Measurements from ENCODE around the gene CEMIP2. TPM values are rescaled to one million over a fixed set of nuclear protein-coding genes. Genes with fewer than 3 reads are reported as not detected.

The CEMIP2 gene
- polyA plus RNA-seq, 3 donors = 11.6 to 58.7 (median 21.4) TPM

DNA sequence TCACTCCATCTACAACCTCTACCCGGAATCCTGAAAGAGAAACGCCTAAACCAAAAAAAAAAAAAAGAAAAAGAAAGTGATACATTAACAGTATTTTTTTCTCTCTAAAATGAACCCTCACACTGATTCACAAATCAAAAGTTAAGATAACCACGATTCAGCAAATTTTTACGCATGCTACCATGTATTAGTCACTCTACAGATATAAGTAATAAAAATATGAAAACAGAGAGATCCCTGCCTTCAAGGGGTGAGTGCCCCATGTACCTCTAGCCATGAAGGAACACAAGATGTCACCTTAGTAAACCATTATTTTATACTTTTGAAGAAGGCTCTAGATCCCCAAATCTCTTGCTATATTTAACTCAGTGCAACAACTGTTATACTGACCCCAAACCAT lies 33.4 kb downstream of the CEMIP2 start:
- Histone ChIP-seq H3K27ac (ENCODE audit: low read depth in 1 of 2, low read length in 2 of 2) (no peak overlapping the region), H3K36me3 (replicated peaks in 1 of 2; ENCODE audit: control insufficient read depth in 1 of 2, insufficient read depth in 2 of 2, low read length in 2 of 2) (peaks cover 48 to 90% of the 10 kb centered on the region in 2 donors), H4K20me1 (ENCODE audit: insufficient read depth, low read length) (peaks cover 29% of the 10 kb centered on the region), H2AFZ (ENCODE audit: insufficient read depth, low read depth, low read length, poor library complexity, severe bottlenecking) (no peak overlapping the region), H3K4me2 (replicated peaks; ENCODE audit: extremely low read depth, low read length, poor library complexity, severe bottlenecking) (no peak overlapping the region), H3K79me2 (ENCODE audit: insufficient read depth, low read length) (no peaks in the 10 kb centered on the region), H3K27me3 (ENCODE audit: control insufficient read depth in 2 of 2, insufficient read depth in 2 of 2, low read length in 2 of 2) (no peaks in the 10 kb centered on the region), H3K9me3 (replicated peaks in 1 of 2; ENCODE audit: control insufficient read depth in 1 of 2, insufficient read depth in 1 of 2, low read length in 2 of 2) (no peaks in the 10 kb centered on the region), H3K9ac (ENCODE audit: insufficient read depth, low read length, poor library complexity, severe bottlenecking) (no peak overlapping the region), H3K4me3 (replicated peaks in 1 of 3; ENCODE audit: low read depth in 2 of 3, low read length in 3 of 3) (no peak overlapping the region), H3K4me1 (ENCODE audit: control insufficient read depth in 1 of 2, insufficient read depth in 2 of 2, low read length in 2 of 2) (peaks cover 3 to 11% of the 10 kb centered on the region in 2 donors)
- WGBS (ENCODE audit: insufficient coverage) = no CpG with 5 or more reads among the region's 4 CpGs
- no peak for DNase-seq
- Mint-ChIP-seq H3K27me3 (ENCODE audit: low read depth in 3 of 3) (no peaks in the 10 kb centered on the region), H3K36me3 (peaks cover 73 to 99% of the 10 kb centered on the region in 2 donors), H3K4me1 (peaks cover 10% of the 10 kb centered on the region), H3K27ac (peak overlapping the region in 1 of 7 donors; percentile 20), H3K9me3 (no peaks in the 10 kb centered on the region), H3K4me3 (no peak overlapping the region)
- intact Hi-C loops (cut with micrococcal nuclease) = no loop called here
- TF ChIP-seq, protein P1, sequence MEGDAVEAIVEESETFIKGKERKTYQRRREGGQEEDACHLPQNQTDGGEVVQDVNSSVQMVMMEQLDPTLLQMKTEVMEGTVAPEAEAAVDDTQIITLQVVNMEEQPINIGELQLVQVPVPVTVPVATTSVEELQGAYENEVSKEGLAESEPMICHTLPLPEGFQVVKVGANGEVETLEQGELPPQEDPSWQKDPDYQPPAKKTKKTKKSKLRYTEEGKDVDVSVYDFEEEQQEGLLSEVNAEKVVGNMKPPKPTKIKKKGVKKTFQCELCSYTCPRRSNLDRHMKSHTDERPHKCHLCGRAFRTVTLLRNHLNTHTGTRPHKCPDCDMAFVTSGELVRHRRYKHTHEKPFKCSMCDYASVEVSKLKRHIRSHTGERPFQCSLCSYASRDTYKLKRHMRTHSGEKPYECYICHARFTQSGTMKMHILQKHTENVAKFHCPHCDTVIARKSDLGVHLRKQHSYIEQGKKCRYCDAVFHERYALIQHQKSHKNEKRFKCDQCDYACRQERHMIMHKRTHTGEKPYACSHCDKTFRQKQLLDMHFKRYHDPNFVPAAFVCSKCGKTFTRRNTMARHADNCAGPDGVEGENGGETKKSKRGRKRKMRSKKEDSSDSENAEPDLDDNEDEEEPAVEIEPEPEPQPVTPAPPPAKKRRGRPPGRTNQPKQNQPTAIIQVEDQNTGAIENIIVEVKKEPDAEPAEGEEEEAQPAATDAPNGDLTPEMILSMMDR (IDR thresholded peaks at IDR 0.05) = no peak

DNA sequence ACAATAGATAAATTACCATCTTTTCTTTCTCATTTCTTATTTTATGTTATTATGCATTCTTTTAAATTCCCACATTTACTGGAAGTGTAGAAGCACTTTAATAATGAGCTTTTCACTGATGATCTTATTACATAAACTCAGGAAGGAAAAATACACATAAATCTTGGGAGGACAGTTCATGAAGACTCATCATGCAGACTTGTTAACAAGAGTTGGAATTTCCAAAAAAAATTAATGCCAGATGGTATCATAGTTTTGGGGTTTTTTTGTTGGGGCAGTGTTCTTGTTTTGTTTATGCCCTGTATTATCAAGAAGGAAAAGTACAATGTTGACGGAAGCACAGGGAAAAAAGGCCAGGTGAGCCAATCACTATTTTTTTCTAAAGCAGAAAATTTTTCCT lies 35.1 kb downstream of the CEMIP2 start:
- no CpG with 5 or more reads among the region's 1 CpG for WGBS (ENCODE audit: insufficient coverage)

More for the DNA sequence above, 35.1 kb downstream of the CEMIP2 start:
- peaks cover 57 to 90% of the 10 kb centered on the region in 2 donors for H3K36me3 ChIP-seq (replicated peaks in 1 of 2; ENCODE audit: control insufficient read depth in 1 of 2, insufficient read depth in 2 of 2, low read length in 2 of 2)
- peaks cover 3 to 11% of the 10 kb centered on the region in 2 donors for H3K4me1 ChIP-seq (ENCODE audit: control insufficient read depth in 1 of 2, insufficient read depth in 2 of 2, low read length in 2 of 2)
- H3K27me3 ChIP-seq (ENCODE audit: control insufficient read depth in 2 of 2, insufficient read depth in 2 of 2, low read length in 2 of 2) = no peaks in the 10 kb centered on the region
- H3K4me1 Mint-ChIP-seq = peaks cover 10% of the 10 kb centered on the region
- no peaks in the 10 kb centered on the region for H3K9me3 ChIP-seq (replicated peaks in 1 of 2; ENCODE audit: control insufficient read depth in 1 of 2, insufficient read depth in 1 of 2, low read length in 2 of 2)
- no peak overlapping the region for H3K4me3 Mint-ChIP-seq
- H3K4me3 ChIP-seq (replicated peaks in 1 of 3; ENCODE audit: low read depth in 2 of 3, low read length in 3 of 3) = no peak overlapping the region
- H3K79me2 ChIP-seq (ENCODE audit: insufficient read depth, low read length) = no peaks in the 10 kb centered on the region
- no peaks in the 10 kb centered on the region for H3K9me3 Mint-ChIP-seq
- H2AFZ ChIP-seq (ENCODE audit: insufficient read depth, low read depth, low read length, poor library complexity, severe bottlenecking) = no peak overlapping the region
- H3K9ac ChIP-seq (ENCODE audit: insufficient read depth, low read length, poor library complexity, severe bottlenecking) = no peak overlapping the region
- peaks cover 29% of the 10 kb centered on the region for H4K20me1 ChIP-seq (ENCODE audit: insufficient read depth, low read length)
- TF ChIP-seq, protein P1 (IDR thresholded peaks at IDR 0.05) = no peak
- no peak for DNase-seq
- H3K27ac ChIP-seq (ENCODE audit: low read depth in 1 of 2, low read length in 2 of 2) = no peak overlapping the region
- no peak overlapping the region for H3K4me2 ChIP-seq (replicated peaks; ENCODE audit: extremely low read depth, low read length, poor library complexity, severe bottlenecking)
- no peak overlapping the region for H3K27ac Mint-ChIP-seq
- peaks cover 72 to 99% of the 10 kb centered on the region in 2 donors for H3K36me3 Mint-ChIP-seq
- intact Hi-C loops (cut with micrococcal nuclease) = no loop called here
- no peaks in the 10 kb centered on the region for H3K27me3 Mint-ChIP-seq (ENCODE audit: low read depth in 3 of 3)
